GM12892 (cell line): Measurements from ENCODE around the gene FMOD.

Experiments used
- POLR2A ChIP-seq: IDR thresholded peaks from 2 replicates; pipeline ENCODE4 v1.6.1; 2011; ENCODE audit warnings: low read depth, low read length, control low read depth
- POLR2AphosphoS5 ChIP-seq: IDR thresholded peaks from 2 replicates; pipeline ENCODE4 v1.6.1; 2011; ENCODE audit warnings: low read depth, low read length, control low read depth
- TAF1 ChIP-seq: IDR thresholded peaks from 2 replicates; pipeline ENCODE4 v1.6.1; 2011; ENCODE audit warnings: low read depth, mild to moderate bottlenecking, control low read depth, low read length, borderline replicate concordance

- no peak for TF ChIP-seq POLR2A
- TF ChIP-seq POLR2AphosphoS5: no peak
- TF ChIP-seq TAF1: no peak
Measured at GRCh38 chr1:203354246-203354645, 3.3 kb upstream of the FMOD start.
